Right lobe of liver (tissue), 6 donors: ENCODE data around the gene ANP32B. TPM values are rescaled to one million over a fixed set of nuclear protein-coding genes. Genes with fewer than 3 reads are reported as not detected.

Source experiments
- ATAC-seq, 4 donors: fragments of 200-7000 bp; cut with Tn5 transposase; one replicate each; pipeline ENCODE4 v1.9.1; 2020; ENCODE audit warnings: mild to moderate bottlenecking in 4 of 4, moderate library complexity in 4 of 4
- DNase-seq, 3 donors: peaks; one replicate each; pipeline ENCODE4 v3.0.0-alpha.2; 2020
- H3K27ac ChIP-seq, 3 donors: fragments of 200-600 bp; one replicate each; pipeline ENCODE4 v1.8.0; 2022
- H3K27me3 ChIP-seq, 2 donors: fragments of 200-600 bp; one replicate each; pipeline ENCODE4 v1.8.0; 2022
- H3K36me3 ChIP-seq, 4 donors: fragments of 200-600 bp; sonication (generic) in 1 of 4; one replicate each; pipeline versions ENCODE4 v1.5.1 to v1.8.0; 2017 to 2022; ENCODE audit warnings: control low read depth in 1 of 4
- H3K4me1 ChIP-seq, 4 donors: fragments of 200-600 bp; sonication (generic) in 1 of 4; one replicate each; pipeline versions ENCODE4 v1.5.1 to v1.8.0; 2017 to 2022; ENCODE audit warnings: control low read depth in 1 of 4
- H3K4me3 ChIP-seq, 3 donors: fragments of 200-600 bp; one replicate each; pipeline ENCODE4 v1.8.0; 2022
- H3K9me3 ChIP-seq, 4 donors: fragments of 200-600 bp; sonication (generic) in 1 of 4; one replicate each; pipeline versions ENCODE4 v1.5.1 to v1.8.0; 2017 to 2022; ENCODE audit warnings: control low read depth in 1 of 4
- POLR2A ChIP-seq: fragments of 450-650 bp; IDR thresholded peaks from one replicate; pipeline ENCODE4 v1.6.1; 2017; ENCODE audit warnings: antibody characterized with exemption, mild to moderate bottlenecking
- WGBS: methylation state at CpG from one replicate; pipeline ENCODE4 v1.1.6; 2018; ENCODE audit warnings: low coverage, low lambda C conversion rate; ENCODE audit not compliant: insufficient coverage; ENCODE audit errors: missing lambda C conversion rate; 5-methylcytosine and 5-hydroxymethylcytosine counted together
- intact Hi-C, 2 donors: fragments of 100-400 bp; cut with DNase I; formaldehyde crosslinking; loops; one replicate each; pipeline versions ENCODE4 v1.11.2 to v1.14.1; 2022
- small RNA-seq, 2 experiments: library from RNA; depleted of rRNA; stranded (forward); fragments of <200 nt; gene quantifications; one replicate each; pipeline ENCODE3, GENCODE V24; 2016
- total RNA-seq, 6 experiments: library from RNA; depleted of rRNA in 2 of 6; stranded (reverse); fragments of >200 nt in 2 of 6; fragmentation: NEBNext Ultra II Directional in 3 of 6; extraction: Animal tissue kit (Norgen Biotek cat#: 25700) in 3 of 6; gene quantifications; one replicate each; pipeline versions ENCODE4 v1.1.0 to v1.2.4, GENCODE V29; 2016 to 2023
- TF ChIP-seq, protein P1 (sequence below), 4 donors: fragments of 200-600 bp in 3 of 4; fragments of 450-650 bp in 1 of 4; IDR thresholded peaks; one replicate each; pipeline versions ENCODE4 v1.5.1 to v1.8.0; 2016 to 2022; ENCODE audit warnings: antibody characterized with exemption in 4 of 4, mild to moderate bottlenecking in 2 of 4
- donor health status: DM: no; HTN: yes; CAD: no.
- donor health status: DM: no; HTN: no; CAD: no.
- donor health status: DM: no; HTN: no; CAD: no.
- donor health status: DM: no; HTN: yes; CAD: no.
- donor health status: DM: no; HTN: yes; CAD: no.

ANP32B gene
- total RNA-seq, 6 experiments from 2014 or later = 8.2 to 38.0 (median 30.6) TPM

DNA sequence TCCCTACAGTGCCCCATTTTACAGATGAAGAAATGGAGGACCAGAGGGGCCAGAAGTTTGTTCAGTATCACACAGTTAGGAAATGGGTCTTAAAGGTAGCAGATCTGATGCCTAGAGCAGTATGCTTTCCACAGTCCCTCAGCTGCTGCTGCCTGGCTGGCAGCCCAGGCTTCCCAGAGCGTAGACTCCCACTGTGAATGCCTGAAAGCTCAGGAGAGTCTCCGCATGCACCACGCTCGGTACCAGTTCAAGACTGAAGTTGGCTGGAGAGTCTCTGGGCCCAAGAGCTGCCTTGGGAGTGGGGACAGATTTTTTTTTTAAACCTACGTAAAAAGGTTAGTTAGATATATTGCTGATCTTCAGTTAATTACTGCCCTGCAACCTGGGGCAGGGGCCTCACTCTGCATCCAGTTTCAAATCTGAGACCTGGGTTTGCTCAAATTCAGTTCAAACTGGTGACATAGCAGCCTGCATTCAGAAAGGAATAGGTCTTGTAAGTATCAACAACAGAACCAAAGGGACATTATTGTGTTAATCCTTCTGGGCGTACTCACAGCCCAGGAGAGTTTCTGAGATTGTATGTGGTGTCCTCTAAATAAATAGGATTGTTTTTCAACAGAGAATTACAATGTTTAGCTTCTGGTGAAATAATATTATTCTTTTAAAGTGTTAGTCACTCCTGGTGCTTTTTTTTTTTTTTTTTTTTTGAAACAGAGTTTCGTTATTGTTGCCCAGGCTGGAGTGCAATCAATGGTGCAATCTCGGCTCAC is 81.7 kb downstream of the ANP32B start:
- Histone ChIP-seq H3K27ac (no peak overlapping the region), H3K4me1 (peaks cover 0 to 10% (median 0%) of the 10 kb centered on the region in 4 donors), H3K4me3 (no peak overlapping the region), H3K27me3 (no peaks in the 10 kb centered on the region), H3K9me3 (no peaks in the 10 kb centered on the region), H3K36me3 (peaks cover 3 to 24% (median 10%) of the 10 kb centered on the region in 4 donors)
- ATAC-seq (no peak), DNase-seq (no peak)
- intact Hi-C loops = no loop called here
- 93% methylated on average over 6 of the region's 8 CpGs for WGBS
- TF ChIP-seq, protein P1, sequence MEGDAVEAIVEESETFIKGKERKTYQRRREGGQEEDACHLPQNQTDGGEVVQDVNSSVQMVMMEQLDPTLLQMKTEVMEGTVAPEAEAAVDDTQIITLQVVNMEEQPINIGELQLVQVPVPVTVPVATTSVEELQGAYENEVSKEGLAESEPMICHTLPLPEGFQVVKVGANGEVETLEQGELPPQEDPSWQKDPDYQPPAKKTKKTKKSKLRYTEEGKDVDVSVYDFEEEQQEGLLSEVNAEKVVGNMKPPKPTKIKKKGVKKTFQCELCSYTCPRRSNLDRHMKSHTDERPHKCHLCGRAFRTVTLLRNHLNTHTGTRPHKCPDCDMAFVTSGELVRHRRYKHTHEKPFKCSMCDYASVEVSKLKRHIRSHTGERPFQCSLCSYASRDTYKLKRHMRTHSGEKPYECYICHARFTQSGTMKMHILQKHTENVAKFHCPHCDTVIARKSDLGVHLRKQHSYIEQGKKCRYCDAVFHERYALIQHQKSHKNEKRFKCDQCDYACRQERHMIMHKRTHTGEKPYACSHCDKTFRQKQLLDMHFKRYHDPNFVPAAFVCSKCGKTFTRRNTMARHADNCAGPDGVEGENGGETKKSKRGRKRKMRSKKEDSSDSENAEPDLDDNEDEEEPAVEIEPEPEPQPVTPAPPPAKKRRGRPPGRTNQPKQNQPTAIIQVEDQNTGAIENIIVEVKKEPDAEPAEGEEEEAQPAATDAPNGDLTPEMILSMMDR (IDR thresholded peaks at IDR 0.05) = no peak
- no peak for TF ChIP-seq POLR2A

Small RNA genes lying within 50 kb of the gene (small RNA-seq; reads per million reads assigned to genes)
- gene RNU6-918P = 0 reads per million in 2 experiments

Other genes starting within 250 kb of the ANP32B start
- gene FOXE1, start 130.1 kb upstream of the ANP32B start, total RNA-seq = not detected
- 10 to 100 TPM in 1 of 6 experiments, 1 to 10 TPM in 5; 5.7 to 14.7 (median 8.3) TPM for gene TRMO, start 60.8 kb upstream of the ANP32B start, total RNA-seq
- gene HEMGN, start 45.2 kb upstream of the ANP32B start, total RNA-seq = 1 to 10 TPM in 2 of 6 experiments, under 1 TPM in 1, not detected in 3; 0.09 to 2.9 (median 1.0) TPM
- 10 to 100 TPM; 16.4 to 43.2 (median 30.2) TPM for gene NANS, start 73.4 kb downstream of the ANP32B start, total RNA-seq
- 10 to 100 TPM; 22.6 to 34.6 (median 27.3) TPM for gene TRIM14, start 135.9 kb downstream of the ANP32B start, total RNA-seq
- gene CORO2A, start 209.3 kb downstream of the ANP32B start, total RNA-seq = 1 to 10 TPM in 5 of 6 experiments, under 1 TPM in 1; 0.67 to 6.2 (median 3.3) TPM